Activated CD4-positive, alpha-beta memory T cell treated with anti-CD3 and anti-CD28 coated beads, Interleukin-2, amount 10 ng/mL, durations not matched to agents 7 days and 5 days (primary cell): Measurements from ENCODE around the gene HDX. TPM values are rescaled to one million over a fixed set of nuclear protein-coding genes. Genes with fewer than 3 reads are reported as not detected.
"Not testable (repeated sequence)": the region's sequence is repeated elsewhere in the genome, so short reads cannot be mapped to it uniquely, and the experiment has no call there.

Experiments used
- CTCF ChIA-PET: fragments of 350-600 bp; sonication (Branson Sonifier 250); formaldehyde crosslinking; loops from one replicate; lab custom pipeline; 2021; ENCODE audit warnings: antibody characterized with exemption, inconsistent platforms; lab: Charles Lee
- POLR2A ChIA-PET: fragments of 350-600 bp; sonication (Branson Sonifier 250); formaldehyde crosslinking; loops from one replicate; lab custom pipeline; 2021; ENCODE audit warnings: antibody characterized with exemption; lab: Charles Lee
- DNase-seq: peaks from one replicate; pipeline ENCODE4 v3.0.0-alpha.2; 2020
- H3K27ac Mint-ChIP-seq: one replicate; pipeline ENCODE4 v1.8.0; 2021; ENCODE audit warnings: mild to moderate bottlenecking, mixed read lengths
- H3K27me3 Mint-ChIP-seq: one replicate; pipeline ENCODE4 v1.8.0; 2021; ENCODE audit warnings: mixed read lengths
- H3K36me3 Mint-ChIP-seq: one replicate; pipeline ENCODE4 v1.8.0; 2021; ENCODE audit warnings: low read depth, mixed read lengths
- H3K4me1 Mint-ChIP-seq: one replicate; pipeline ENCODE4 v1.8.0; 2021; ENCODE audit warnings: mixed read lengths
- H3K4me3 Mint-ChIP-seq: one replicate; pipeline ENCODE4 v1.8.0; 2021; ENCODE audit warnings: mild to moderate bottlenecking, mixed read lengths
- H3K9me3 Mint-ChIP-seq: one replicate; pipeline ENCODE4 v1.8.0; 2021; ENCODE audit warnings: mixed read lengths
- total RNA-seq, 2 experiments: library from RNA; stranded (reverse); gene quantifications; one replicate each; pipeline ENCODE4 v1.2.3, GENCODE V29; 2021

HDX gene
- total RNA-seq, 2 experiments from 2014 or later, result 0.96 to 1.2 TPM

GRCh38 chrX:84320023-84320422, 182.2 kb downstream of the HDX start:
- H3K36me3 Mint-ChIP-seq, result no peaks in the 10 kb centered on the region
- no peaks in the 10 kb centered on the region for H3K9me3 Mint-ChIP-seq
- H3K4me3 Mint-ChIP-seq, result no peak overlapping the region
- H3K27me3 Mint-ChIP-seq, result no peaks in the 10 kb centered on the region
- ChIA-PET CTCF (no interaction called here), POLR2A (no interaction called here)
- no peaks in the 10 kb centered on the region for H3K4me1 Mint-ChIP-seq
- no peak for DNase-seq
- no peak overlapping the region for H3K27ac Mint-ChIP-seq

DNA sequence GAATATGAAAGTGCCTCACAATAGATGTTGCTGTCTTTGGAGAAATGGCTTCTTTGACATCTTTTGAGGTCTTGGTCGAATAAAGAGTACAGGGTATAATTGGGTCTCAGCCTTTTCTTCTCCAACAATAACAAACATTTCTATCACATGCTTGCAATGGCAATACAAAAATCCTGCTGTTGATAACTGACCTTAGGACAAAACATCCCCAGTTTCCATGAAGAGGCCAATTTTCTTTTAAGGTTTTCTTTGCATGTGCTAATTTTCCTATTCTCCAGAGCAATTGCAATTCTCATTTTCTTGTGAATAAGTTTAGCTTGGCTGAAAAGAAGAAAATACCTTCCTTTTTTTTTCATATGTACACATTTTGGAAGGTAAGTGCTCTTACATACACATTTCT, 183.6 kb downstream of the HDX start:
- ChIA-PET CTCF (no interaction called here), POLR2A (no interaction called here)
- no peaks in the 10 kb centered on the region for H3K9me3 Mint-ChIP-seq

GRCh38 chrX:84315946-84316345, 186.3 kb downstream of the HDX start:
- H3K27me3 Mint-ChIP-seq, CTCF ChIA-PET, H3K9me3 Mint-ChIP-seq, H3K4me3 Mint-ChIP-seq, H3K27ac Mint-ChIP-seq, H3K36me3 Mint-ChIP-seq, DNase-seq, H3K4me1 Mint-ChIP-seq, POLR2A ChIA-PET: not testable (repeated sequence)

More for the DNA sequence above, 183.6 kb downstream of the HDX start:
- Mint-ChIP-seq H3K4me3 (no peak overlapping the region), H3K27ac (no peak overlapping the region), H3K27me3 (no peaks in the 10 kb centered on the region), H3K36me3 (no peaks in the 10 kb centered on the region), H3K4me1 (no peaks in the 10 kb centered on the region)
- no peak for DNase-seq
